GM18508 (cell line): ENCODE data around the gene TPPP2.

ENCODE experiments used
- ATAC-seq: cut with Tn5 transposase; IDR thresholded peaks from one replicate; pipeline ENCODE4 v1.9.1; 2021; ENCODE audit warnings: moderate number of reproducible peaks; ENCODE audit not compliant: insufficient read depth, unreplicated experiment

TPPP2 gene

GRCh38 chr14:21055432-21056117, 25.6 kb downstream of the TPPP2 start:
- no peak for ATAC-seq

GRCh38 chr14:21056520-21057163, 26.6 kb downstream of the TPPP2 start:
- no peak for ATAC-seq

DNA sequence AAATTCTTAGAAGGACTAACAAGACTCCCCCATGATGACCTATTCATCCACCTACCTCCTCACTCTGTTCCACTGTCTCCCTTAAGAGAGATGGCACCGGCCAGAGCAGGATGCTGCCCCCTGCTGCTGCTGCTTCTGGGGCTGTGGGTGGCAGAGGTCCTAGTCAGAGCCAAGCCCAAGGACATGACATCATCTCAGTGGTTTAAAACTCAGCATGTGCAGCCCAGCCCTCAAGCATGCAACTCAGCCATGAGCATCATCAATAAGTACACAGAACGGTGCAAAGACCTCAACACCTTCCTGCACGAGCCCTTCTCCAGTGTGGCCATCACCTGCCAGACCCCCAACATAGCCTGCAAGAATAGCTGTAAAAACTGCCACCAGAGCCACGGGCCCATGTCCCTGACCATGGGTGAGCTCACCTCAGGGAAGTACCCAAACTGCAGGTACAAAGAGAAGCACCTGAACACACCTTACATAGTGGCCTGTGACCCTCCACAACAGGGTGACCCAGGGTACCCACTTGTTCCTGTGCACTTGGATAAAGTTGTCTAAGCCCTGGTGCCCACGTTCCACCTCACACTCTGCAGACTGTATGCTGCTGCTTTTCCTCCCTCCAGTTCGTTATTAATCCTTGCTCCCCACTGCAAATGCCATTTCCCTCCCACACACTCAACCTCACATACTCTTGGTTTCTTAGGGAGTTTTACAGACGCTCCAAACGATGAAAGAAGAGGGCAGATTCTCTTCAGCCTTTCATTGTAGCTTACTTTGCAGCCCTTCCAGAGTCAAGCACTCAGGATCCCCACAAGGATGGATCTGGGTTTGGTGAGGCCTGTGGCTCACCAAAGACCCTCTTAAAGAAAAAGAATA, 28.0 kb downstream of the TPPP2 start, which contains the start of gene RNASE8:
Gene RNASE8, plus strand, starts transcription at position 20 of the 873 bp plus-strand sequence. Its CDS starts 71 bp downstream, at position 91.
- no peak for ATAC-seq

GRCh38 chr14:21058903-21059302, 28.9 kb downstream of the TPPP2 start:
- ATAC-seq = no peak

- ATAC-seq = no peak
Measured at GRCh38 chr14:21059842-21060613, 30.0 kb downstream of the TPPP2 start.

GRCh38 chr14:21060614-21061346, 30.8 kb downstream of the TPPP2 start:
- ATAC-seq = no peak

GRCh38 chr14:21061347-21061668, 31.3 kb downstream of the TPPP2 start:
- ATAC-seq = no peak

DNA sequence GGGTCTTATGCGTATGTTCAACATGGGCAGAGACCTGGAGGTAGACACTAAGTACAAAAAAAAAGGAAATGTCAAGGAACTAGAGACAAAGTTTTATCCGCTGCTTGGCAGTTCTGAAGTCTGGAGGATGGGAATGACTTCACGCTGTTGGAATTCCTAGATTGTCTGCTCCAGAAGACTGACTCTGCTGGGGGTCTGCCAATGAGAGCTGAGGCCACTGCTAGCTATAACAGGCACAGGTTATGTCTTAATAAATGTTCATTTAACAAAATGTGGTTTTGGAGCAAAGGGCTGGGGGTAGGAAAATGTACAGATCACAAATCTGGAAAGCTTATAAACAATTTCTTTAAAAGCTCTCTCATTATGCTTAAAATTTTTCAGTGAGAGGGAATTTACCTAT, 33.5 kb downstream of the TPPP2 start:
- no peak for ATAC-seq

DNA sequence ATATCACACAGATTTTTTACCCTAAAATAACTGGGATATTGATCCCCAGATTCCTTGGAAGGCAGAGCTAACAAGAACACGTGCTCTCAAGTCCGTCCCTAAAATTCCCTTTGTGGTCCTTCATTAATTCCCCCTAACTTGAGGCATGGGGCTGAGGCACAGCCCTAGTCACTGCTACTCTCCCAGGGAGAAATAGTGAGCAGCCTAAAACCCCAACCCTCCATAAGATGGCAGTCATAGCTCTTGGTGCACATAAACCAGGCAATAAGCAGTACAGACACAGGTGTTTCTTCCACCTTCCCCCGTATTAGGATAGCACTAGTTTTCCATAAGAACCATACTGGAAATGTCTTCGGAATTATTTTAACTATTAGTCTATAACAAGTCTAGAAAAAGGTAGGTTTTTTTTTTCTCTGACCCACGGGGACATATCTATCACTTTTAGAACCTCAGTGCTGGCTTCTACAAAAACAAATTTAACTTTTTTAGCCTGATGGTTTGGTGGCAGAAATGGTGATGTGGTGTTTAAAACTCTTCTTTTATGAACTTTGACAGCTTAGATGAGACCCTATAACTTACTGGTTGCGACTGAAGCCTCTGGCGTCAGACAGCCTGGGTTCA, 37.0 kb downstream of the TPPP2 start:
- ATAC-seq = no peak

DNA sequence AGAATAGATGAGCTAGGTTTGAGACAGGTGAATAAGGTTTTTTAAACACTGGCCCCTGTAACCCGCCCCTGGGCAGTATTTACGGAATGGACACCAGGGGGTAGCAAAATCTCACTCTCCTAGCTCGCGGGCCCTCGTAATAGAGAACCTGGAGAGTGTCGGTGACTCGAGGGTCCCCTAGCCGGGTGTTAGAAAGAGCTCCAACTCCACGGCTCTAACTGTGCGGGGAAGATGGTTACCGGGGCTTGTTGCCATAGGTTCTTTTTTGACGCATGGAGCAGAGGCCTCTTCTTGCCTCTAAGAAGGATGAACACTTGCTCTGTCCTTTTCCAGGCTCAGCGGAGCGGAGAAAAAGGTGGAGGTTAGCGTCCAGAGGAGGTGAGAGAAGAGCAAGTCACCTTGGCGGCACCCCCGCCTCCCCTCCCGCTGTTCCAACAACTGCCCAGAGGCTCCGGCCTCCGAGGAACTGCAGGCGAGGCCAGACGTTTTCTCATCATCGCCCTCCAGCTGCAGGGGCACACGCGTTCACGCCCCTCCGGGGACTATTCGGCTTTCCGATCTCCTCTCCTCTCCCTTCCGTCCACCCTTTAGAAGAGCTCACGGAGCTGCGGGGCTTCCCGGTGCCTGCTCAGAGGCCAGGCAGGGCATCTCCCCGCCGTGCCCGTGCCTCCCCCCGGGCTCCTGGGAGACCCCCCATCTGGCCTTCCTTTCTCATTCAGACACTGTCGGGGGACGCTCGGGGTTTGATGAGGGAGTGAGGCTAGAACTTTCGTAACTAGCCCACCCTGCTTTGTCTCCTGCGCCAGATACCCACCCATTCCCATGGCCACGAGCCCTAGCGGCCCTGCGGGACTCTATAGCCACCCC, 38.7 kb downstream of the TPPP2 start:
- no peak for ATAC-seq

- ATAC-seq = no peak
Measured at GRCh38 chr14:21069388-21070082, 39.5 kb downstream of the TPPP2 start.

GRCh38 chr14:21070083-21070609, 40.1 kb downstream of the TPPP2 start, which contains the start of gene ARHGEF40:
Gene ARHGEF40, plus strand, starts transcription at chr14:21070304. Its CDS starts 93 bp downstream, at chr14:21070397.
- ATAC-seq = no peak

DNA sequence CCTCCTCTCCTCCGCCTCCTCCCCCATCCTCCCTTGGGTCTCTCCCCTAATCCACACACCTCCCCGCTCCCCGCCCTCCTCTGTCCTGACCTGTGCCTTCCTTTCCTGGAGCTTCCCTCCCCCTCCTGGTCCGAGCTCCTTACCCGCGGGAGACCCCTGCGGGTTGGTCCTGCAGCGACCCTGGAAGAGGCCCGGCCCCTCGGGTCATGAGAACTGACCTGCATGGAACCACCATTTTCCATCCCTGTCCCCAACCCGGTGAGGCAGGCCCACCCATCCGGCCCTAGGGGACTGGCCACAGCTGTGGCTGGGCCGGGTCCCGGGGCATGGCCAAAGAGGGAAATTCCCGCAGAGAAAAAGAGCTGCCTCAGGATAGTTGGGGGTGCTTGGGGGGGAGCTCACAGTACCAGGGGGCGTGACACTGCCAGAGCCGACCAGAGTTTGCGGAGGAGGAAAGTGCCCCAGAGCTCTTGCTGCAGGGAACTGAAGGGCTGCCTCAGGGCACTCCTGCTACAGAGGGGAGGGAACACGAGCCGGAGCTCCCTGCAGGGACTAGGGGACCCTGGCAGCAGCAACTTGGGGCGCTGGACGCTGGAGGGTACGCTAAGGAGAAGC, 40.7 kb downstream of the TPPP2 start:
- ATAC-seq = peak; percentile 4

DNA sequence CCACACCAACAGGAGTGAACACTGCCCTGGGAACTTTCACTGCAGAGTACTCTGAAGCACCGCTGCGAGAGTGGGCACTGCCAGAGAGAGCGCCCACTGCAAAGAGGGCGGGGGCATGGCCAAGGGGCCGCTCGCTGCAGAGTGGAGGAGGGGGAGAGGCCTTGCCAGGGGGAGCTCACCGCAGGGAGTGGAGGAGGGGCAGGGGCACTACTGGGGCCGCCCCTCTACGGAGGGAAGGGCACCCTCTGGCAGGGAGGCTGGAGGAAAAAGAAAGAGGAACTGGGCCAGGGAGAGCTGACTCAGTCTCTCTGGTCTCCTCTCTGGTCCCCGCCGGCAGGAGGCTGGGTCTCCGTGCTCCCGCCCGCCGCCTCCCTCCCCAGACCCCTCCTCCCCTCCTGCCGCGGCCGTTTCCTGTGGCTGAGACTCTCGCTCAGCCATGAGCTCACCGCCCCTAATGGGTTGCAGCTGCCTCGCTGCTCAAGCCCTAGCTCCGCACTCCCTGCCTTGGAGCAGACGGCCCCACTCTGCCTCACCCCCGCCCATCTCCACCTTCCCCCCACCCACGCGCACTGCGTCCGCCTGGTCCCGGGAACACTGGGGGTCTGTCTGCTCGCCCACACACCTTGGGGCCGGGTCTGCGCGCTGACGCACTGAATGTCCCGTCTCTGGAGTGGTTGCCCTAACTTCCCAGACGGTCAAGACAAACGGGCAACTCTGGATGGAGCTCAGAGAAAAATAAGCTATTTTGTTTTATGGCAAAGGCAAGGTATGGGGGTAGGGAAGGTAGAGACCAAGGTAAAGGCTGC, 41.4 kb downstream of the TPPP2 start:
- ATAC-seq = peak; percentile 52

GRCh38 chr14:21072031-21072473, 42.0 kb downstream of the TPPP2 start:
- no peak for ATAC-seq

DNA sequence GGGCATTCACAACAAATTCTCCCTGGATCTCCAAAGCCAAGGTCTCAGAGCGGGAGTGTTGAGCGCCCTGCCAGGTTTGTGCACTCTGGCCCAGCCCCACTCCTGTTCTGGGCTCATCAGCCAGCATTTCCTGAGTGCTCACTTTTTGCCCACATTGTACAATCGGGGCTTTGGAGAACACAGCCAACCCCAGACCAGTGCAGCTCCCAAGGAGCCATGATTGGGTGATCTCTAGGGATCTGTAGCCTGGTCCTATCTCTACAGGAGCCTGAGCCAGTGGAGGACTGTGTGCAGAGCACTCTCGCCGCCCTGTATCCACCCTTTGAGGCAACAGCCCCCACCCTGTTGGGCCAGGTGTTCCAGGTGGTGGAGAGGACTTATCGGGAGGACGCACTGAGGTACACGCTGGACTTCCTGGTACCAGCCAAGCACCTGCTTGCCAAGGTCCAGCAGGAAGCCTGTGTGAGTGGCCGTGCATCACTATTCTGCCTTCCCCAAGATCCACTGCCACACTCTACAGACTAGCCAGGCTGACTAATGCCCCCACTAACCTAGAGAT, 42.8 kb downstream of the TPPP2 start:
- ATAC-seq = no peak
